NCI-H187 (cell line): ENCODE measurements around the gene THBS1.

Source experiments
- DNase-seq, 2 experiments: peaks; one replicate each; lab custom pipeline; 2025; lab: John Stamatoyannopoulos, UW

THBS1 gene

GRCh38 chr15:39574427-39574826, 6.5 kb upstream of the THBS1 start:
- no peak for DNase-seq

GRCh38 chr15:39575180-39575579, 5.7 kb upstream of the THBS1 start:
- DNase-seq, result no peak

GRCh38 chr15:39578851-39579486, 1.9 kb upstream of the THBS1 start:
- no peak for DNase-seq

- no peak for DNase-seq
Measured at GRCh38 chr15:39579487-39580116, 1.3 kb upstream of the THBS1 start.

- DNase-seq, result peak; percentile 21 to 61
Measured at GRCh38 chr15:39580117-39580484, 778 bp upstream of the THBS1 start.

- no peak for DNase-seq
Measured at GRCh38 chr15:39581242-39581792, 438 bp downstream of the THBS1 start.

GRCh38 chr15:39581793-39582285, 960 bp downstream of the THBS1 start:
- no peak for DNase-seq

- no peak for DNase-seq
Measured at GRCh38 chr15:39582286-39582976, 1.6 kb downstream of the THBS1 start.

GRCh38 chr15:39582977-39583595, 2.2 kb downstream of the THBS1 start:
- no peak for DNase-seq

GRCh38 chr15:39583596-39584265, 2.9 kb downstream of the THBS1 start:
- no peak for DNase-seq

- DNase-seq, result no peak
Measured at GRCh38 chr15:39584266-39584659, 3.4 kb downstream of the THBS1 start.

- DNase-seq, result no peak
Measured at GRCh38 chr15:39584662-39585388, 3.9 kb downstream of the THBS1 start.

GRCh38 chr15:39585389-39585841, 4.5 kb downstream of the THBS1 start:
- no peak for DNase-seq

- DNase-seq, result no peak
Measured at GRCh38 chr15:39585871-39586301, 5.0 kb downstream of the THBS1 start.

GRCh38 chr15:39586387-39587095, 5.7 kb downstream of the THBS1 start:
- DNase-seq, result no peak

- no peak for DNase-seq
Measured at GRCh38 chr15:39587096-39587721, 6.3 kb downstream of the THBS1 start.

GRCh38 chr15:39587731-39588530, 7.1 kb downstream of the THBS1 start:
- DNase-seq, result no peak

- no peak for DNase-seq
Measured at GRCh38 chr15:39588531-39589192, 7.8 kb downstream of the THBS1 start.
